T-cell (primary cell): ENCODE measurements around the gene POC1A. TPM values are rescaled to one million over a fixed set of nuclear protein-coding genes. Genes with fewer than 3 reads are reported as not detected.
A peak's percentile ranks its signal among the peaks of the same experiment; 100 is the strongest.

Source experiments
- ATAC-seq, 4 experiments: fragments of 200-7000 bp in 3 of 4; fragments of 150-1000 bp in 1 of 4; cut with Tn5 transposase; replicated peaks in 1 of 4; 1 replicate in 3 of 4; 2 replicates in 1 of 4; pipeline ENCODE4 v1.10.0; 2021; ENCODE audit warnings: moderate library complexity in 3 of 4, mild to moderate bottlenecking in 2 of 4, moderate number of reproducible peaks in 1 of 4
- CTCF ChIA-PET, 2 donors: fragments of 300-600 bp; sonication (Branson Sonifier 250); formaldehyde crosslinking; loops; one replicate each; lab custom pipeline; 2022; ENCODE audit warnings: antibody characterized with exemption in 2 of 2; lab: Charles Lee
- POLR2A ChIA-PET, 2 donors: fragments of 300-600 bp; sonication (Branson Sonifier 250); formaldehyde crosslinking; loops; one replicate each; lab custom pipeline; 2022; ENCODE audit warnings: antibody characterized with exemption in 2 of 2; lab: Charles Lee
- DNase-seq, 35 experiments: peaks; one replicate each; pipeline versions ENCODE4 v3.0.0 to v3.0.0-alpha.2; 2013 to 2023
- H3K27ac ChIP-seq: one replicate; pipeline ENCODE4 v1.5.1; 2013; ENCODE audit warnings: low read length
- H3K27me3 ChIP-seq, 2 experiments: replicated peaks in 1 of 2; 1 replicate in 1 of 2; 2 replicates in 1 of 2; pipeline versions ENCODE4 v1.6.1 to v1.7.0; 2013; ENCODE audit warnings: low read length in 1 of 2, mixed read lengths in 1 of 2; ENCODE audit not compliant: control insufficient read depth in 2 of 2, insufficient read depth in 2 of 2; ENCODE audit errors: extremely low read depth in 1 of 2
- H3K36me3 ChIP-seq, 2 donors: 1 replicate in 1 of 2; 2 replicates in 1 of 2; pipeline versions ENCODE4 v1.6.1 to v1.7.0; 2013; ENCODE audit warnings: low read length in 1 of 2; ENCODE audit not compliant: control insufficient read depth in 2 of 2, insufficient read depth in 1 of 2; ENCODE audit errors: extremely low read depth in 1 of 2
- H3K4me1 ChIP-seq, 2 experiments: 1 replicate in 1 of 2; 2 replicates in 1 of 2; pipeline versions ENCODE4 v1.6.1 to v1.7.0; 2013; ENCODE audit warnings: low read length in 2 of 2, mixed read lengths in 1 of 2; ENCODE audit not compliant: insufficient read depth in 2 of 2, control insufficient read depth in 1 of 2; ENCODE audit errors: extremely low read depth in 1 of 2
- H3K4me3 ChIP-seq, 2 donors: 1 replicate in 1 of 2; 2 replicates in 1 of 2; pipeline versions ENCODE4 v1.5.1 to v1.7.0; 2013; ENCODE audit warnings: mild to moderate bottlenecking in 2 of 2, low read length in 1 of 2, moderate library complexity in 1 of 2; ENCODE audit not compliant: control insufficient read depth in 1 of 2; ENCODE audit errors: extremely low read depth in 1 of 2
- H3K9me3 ChIP-seq: 2 replicates; pipeline ENCODE4 v1.7.0; 2013
- H3K27ac Mint-ChIP-seq, 2 donors: one replicate each; pipeline ENCODE4 v1.8.0; 2020 to 2021; ENCODE audit warnings: mild to moderate bottlenecking in 2 of 2, mixed read lengths in 2 of 2
- H3K27me3 Mint-ChIP-seq, 2 donors: one replicate each; pipeline ENCODE4 v1.8.0; 2021 to 2022; ENCODE audit warnings: mixed read lengths in 2 of 2
- H3K36me3 Mint-ChIP-seq: one replicate; pipeline ENCODE4 v1.8.0; 2021; ENCODE audit warnings: mixed read lengths
- H3K4me1 Mint-ChIP-seq, 3 donors: one replicate each; pipeline ENCODE4 v1.8.0; 2020 to 2022; ENCODE audit warnings: mixed read lengths in 3 of 3, mild to moderate bottlenecking in 1 of 3
- H3K4me3 Mint-ChIP-seq, 3 donors: one replicate each; pipeline ENCODE4 v1.8.0; 2020 to 2022; ENCODE audit warnings: mild to moderate bottlenecking in 3 of 3, mixed read lengths in 3 of 3, moderate library complexity in 3 of 3
- H3K9me3 Mint-ChIP-seq, 3 donors: one replicate each; pipeline ENCODE4 v1.8.0; 2020 to 2022; ENCODE audit warnings: mixed read lengths in 3 of 3
- WGBS: methylation state at CpG from one replicate; pipeline ENCODE4 v1.1.5; 2013; ENCODE audit warnings: missing lambda C conversion rate; ENCODE audit not compliant: insufficient coverage; 5-methylcytosine and 5-hydroxymethylcytosine counted together
- total RNA-seq, 35 experiments: library from RNA in 6 of 35; stranded (reverse) in 6 of 35; fragments of 120-200 nt in 1 of 35; gene quantifications; one replicate each; pipeline versions ENCODE4 v1.2.1 to v1.2.4 and lab custom pipeline; 2013 to 2026

POC1A gene
- total RNA-seq, 5 donors from 2014 or later (not counting 1 experiment from before 2014, with no cell fraction given), result 0.91 to 1.9 (median 1.7) TPM

DNA sequence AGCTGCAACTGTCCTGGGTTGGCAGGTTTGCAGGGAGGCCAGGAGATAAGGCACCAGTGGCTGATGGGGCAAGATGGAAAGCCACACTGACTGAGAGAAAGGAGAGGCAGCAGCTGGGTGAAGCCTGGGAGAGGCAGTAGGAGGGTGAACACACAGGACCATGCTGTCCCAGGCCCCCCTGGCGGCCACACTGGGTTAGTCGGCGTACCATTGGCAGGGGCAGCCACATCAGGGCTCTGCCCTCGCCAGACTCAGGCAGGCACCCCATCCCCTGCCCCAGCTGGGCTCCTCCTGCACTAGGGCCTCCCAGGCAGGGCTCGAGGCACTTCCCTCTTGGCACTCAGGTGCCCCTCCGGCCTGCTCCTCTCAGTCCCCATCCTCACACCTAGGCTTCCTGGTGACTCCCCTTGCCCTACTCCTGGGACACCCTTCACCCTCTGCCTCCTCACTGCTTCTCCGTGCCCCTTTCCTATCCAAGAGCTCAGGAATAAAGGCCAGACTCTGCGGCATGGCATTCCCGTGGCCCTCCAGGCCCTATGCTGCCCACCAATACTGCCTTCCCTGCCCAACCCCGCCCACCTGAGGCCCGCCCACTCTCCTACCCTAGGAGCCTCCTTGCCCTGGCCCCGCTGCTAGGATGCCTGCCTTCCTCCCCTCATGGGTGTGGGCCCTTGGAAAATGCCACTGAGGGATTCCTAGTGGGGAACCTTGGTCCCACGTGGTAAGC lies 69.1 kb downstream of the POC1A start:
- H3K27ac Mint-ChIP-seq, result no peak overlapping the region
- POLR2A ChIA-PET, result no interaction called here
- CTCF ChIA-PET, result no interaction called here

GRCh38 chr3:52084216-52084945 lies 69.8 kb downstream of the POC1A start:
- DNase-seq, result no peak
- H3K27me3 ChIP-seq, result no peaks in the 10 kb centered on the region
- peaks cover 21 to 26% (median 21%) of the 10 kb centered on the region in 3 donors for H3K4me1 Mint-ChIP-seq
- no peak overlapping the region for H3K27ac ChIP-seq
- no peaks in the 10 kb centered on the region for H3K36me3 Mint-ChIP-seq
- no peaks in the 10 kb centered on the region for H3K9me3 ChIP-seq
- no peak overlapping the region for H3K27ac Mint-ChIP-seq
- no peaks in the 10 kb centered on the region for H3K27me3 Mint-ChIP-seq
- H3K4me1 ChIP-seq, result peaks cover 2 to 26% of the 10 kb centered on the region in 2 experiments
- H3K4me3 ChIP-seq, result no peak overlapping the region
- POLR2A ChIA-PET, result no interaction called here
- CTCF ChIA-PET, result no interaction called here
- ATAC-seq, result no peak
- no peaks in the 10 kb centered on the region for H3K9me3 Mint-ChIP-seq
- no peak overlapping the region for H3K4me3 Mint-ChIP-seq
- WGBS, result 93% methylated on average over 6 of the region's 9 CpGs
- no peaks in the 10 kb centered on the region for H3K36me3 ChIP-seq

More for the DNA sequence above, 69.1 kb downstream of the POC1A start:
- H3K36me3 ChIP-seq, result no peaks in the 10 kb centered on the region
- Mint-ChIP-seq H3K4me3 (no peak overlapping the region), H3K4me1 (peaks cover 21 to 26% (median 21%) of the 10 kb centered on the region in 3 donors), H3K36me3 (no peaks in the 10 kb centered on the region), H3K9me3 (no peaks in the 10 kb centered on the region), H3K27me3 (no peaks in the 10 kb centered on the region)
- no peak for ATAC-seq
- H3K9me3 ChIP-seq, result no peaks in the 10 kb centered on the region
- 96% methylated on average over 11 of the region's 13 CpGs for WGBS
- peaks cover 2 to 26% of the 10 kb centered on the region in 2 experiments for H3K4me1 ChIP-seq
- DNase-seq, result no peak
- no peak overlapping the region for H3K4me3 ChIP-seq
- H3K27me3 ChIP-seq, result no peaks in the 10 kb centered on the region
- no peak overlapping the region for H3K27ac ChIP-seq

- no peaks in the 10 kb centered on the region for H3K27me3 Mint-ChIP-seq
- 97% methylated on average over 4 of the region's 5 CpGs for WGBS
- H3K4me1 ChIP-seq, result peaks cover 2 to 26% of the 10 kb centered on the region in 2 experiments
- H3K4me3 ChIP-seq, result no peak overlapping the region
- ChIA-PET CTCF (no interaction called here), POLR2A (no interaction called here)
- H3K27ac Mint-ChIP-seq, result peak overlapping the region in 1 of 2 donors; percentile 38
- no peak for ATAC-seq
- H3K9me3 Mint-ChIP-seq, result no peaks in the 10 kb centered on the region
- no peak overlapping the region for H3K4me3 Mint-ChIP-seq
- no peaks in the 10 kb centered on the region for H3K36me3 ChIP-seq
- H3K4me1 Mint-ChIP-seq, result peaks cover 21 to 26% (median 21%) of the 10 kb centered on the region in 3 donors
- H3K27me3 ChIP-seq, result no peaks in the 10 kb centered on the region
- H3K9me3 ChIP-seq, result no peaks in the 10 kb centered on the region
- no peaks in the 10 kb centered on the region for H3K36me3 Mint-ChIP-seq
- H3K27ac ChIP-seq, result no peak overlapping the region
- DNase-seq, result no peak
Observed at GRCh38 chr3:52083556-52084087, 70.6 kb downstream of the POC1A start.

- Histone ChIP-seq H3K27me3 (no peaks in the 10 kb centered on the region), H3K9me3 (no peaks in the 10 kb centered on the region), H3K4me1 (peaks cover 2 to 21% of the 10 kb centered on the region in 2 experiments), H3K36me3 (no peaks in the 10 kb centered on the region), H3K27ac (no peak overlapping the region), H3K4me3 (no peak overlapping the region)
- Mint-ChIP-seq H3K36me3 (no peaks in the 10 kb centered on the region), H3K27ac (no peak overlapping the region), H3K27me3 (no peaks in the 10 kb centered on the region), H3K4me1 (peaks cover 21 to 26% (median 21%) of the 10 kb centered on the region in 3 donors), H3K9me3 (no peaks in the 10 kb centered on the region), H3K4me3 (no peak overlapping the region)
- ChIA-PET CTCF (no interaction called here), POLR2A (no interaction called here)
- ATAC-seq (no peak), DNase-seq (no peak)
- WGBS, result 95% methylated on average over 4 of the region's 8 CpGs
Observed at GRCh38 chr3:52082951-52083350, 71.3 kb downstream of the POC1A start.

DNA sequence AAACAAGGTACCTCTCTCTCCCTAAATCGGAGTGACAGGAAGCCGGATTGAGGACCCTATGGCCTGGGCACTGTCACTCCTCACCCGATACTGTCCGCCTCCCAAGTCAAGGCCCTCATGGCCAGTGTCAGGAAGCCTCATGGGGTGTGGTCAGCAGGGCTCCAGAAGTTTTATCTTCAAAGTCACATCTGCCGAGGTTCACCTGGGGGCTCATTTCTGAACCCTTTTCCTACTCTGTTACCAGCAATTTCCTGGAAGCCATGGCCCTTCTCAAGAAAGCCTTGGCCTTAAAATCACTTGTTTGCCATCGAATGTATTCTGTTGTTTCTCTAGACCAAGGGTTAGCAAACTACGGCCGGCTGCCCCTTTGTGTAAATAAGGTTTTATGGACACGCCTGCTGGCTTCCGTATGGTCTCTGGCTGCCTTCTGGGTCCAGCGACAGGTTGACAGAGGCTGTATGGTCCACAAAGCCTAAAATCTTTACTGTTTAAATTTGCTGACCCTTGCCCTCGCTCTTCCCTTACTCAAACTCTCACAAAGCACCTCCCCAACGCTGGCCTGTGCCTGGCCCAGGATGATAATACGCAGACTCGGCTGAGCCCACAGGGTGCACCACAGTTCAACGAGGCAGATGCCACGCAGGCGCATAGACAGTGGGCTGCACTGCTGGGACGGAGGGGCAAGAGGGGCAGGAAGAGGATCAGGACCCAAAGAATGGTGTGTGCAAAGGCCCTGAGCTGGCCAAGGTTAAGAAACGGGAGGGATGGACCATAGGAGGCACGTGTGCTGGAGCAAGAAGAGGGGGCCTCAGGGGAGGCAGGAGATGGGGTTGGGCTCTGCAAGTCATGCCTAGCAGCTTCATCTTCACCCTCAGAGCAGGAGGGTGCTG lies 73.1 kb downstream of the POC1A start:
- Mint-ChIP-seq H3K27ac (no peak overlapping the region), H3K9me3 (no peaks in the 10 kb centered on the region), H3K27me3 (no peaks in the 10 kb centered on the region), H3K36me3 (no peaks in the 10 kb centered on the region), H3K4me3 (no peak overlapping the region), H3K4me1 (peaks cover 2 to 8% (median 6%) of the 10 kb centered on the region in 3 donors)
- Histone ChIP-seq H3K27me3 (no peaks in the 10 kb centered on the region), H3K27ac (no peak overlapping the region), H3K36me3 (no peaks in the 10 kb centered on the region), H3K4me1 (peaks cover under 1 to 8% of the 10 kb centered on the region in 2 experiments), H3K4me3 (no peak overlapping the region), H3K9me3 (no peaks in the 10 kb centered on the region)
- ChIA-PET CTCF (no interaction called here), POLR2A (no interaction called here)
- 96% methylated on average over 19 of the region's 21 CpGs for WGBS
- DNase-seq (no peak), ATAC-seq (no peak)

DNA sequence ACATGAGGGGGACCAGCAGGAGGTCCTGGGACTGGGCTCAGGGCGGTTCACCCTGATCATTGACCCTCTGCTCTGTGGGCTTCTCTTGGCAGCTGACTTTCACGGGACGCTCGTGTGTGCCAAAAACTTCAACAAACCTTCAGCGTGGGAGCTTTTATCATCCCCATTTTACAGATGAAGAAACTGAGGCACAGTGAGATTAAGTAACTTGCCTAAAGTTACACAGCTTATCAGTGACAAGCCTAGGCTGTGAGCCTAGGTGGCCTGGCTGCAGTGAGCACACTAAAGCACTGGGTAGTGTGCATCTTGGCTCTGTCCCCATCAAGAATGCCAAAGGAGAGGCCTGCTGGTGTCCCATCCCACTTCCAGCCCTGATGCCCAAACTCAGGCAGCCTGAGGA lies 74.3 kb downstream of the POC1A start:
- no peaks in the 10 kb centered on the region for H3K27me3 ChIP-seq
- WGBS, result 100% methylated on average over 1 of the region's 5 CpGs
- H3K36me3 Mint-ChIP-seq, result no peaks in the 10 kb centered on the region
- no peak for DNase-seq
- no peak overlapping the region for H3K4me3 ChIP-seq
- no peaks in the 10 kb centered on the region for H3K9me3 ChIP-seq
- no peaks in the 10 kb centered on the region for H3K4me1 ChIP-seq
- no peaks in the 10 kb centered on the region for H3K36me3 ChIP-seq
- H3K27ac ChIP-seq, result no peak overlapping the region
- H3K27me3 Mint-ChIP-seq, result no peaks in the 10 kb centered on the region
- ChIA-PET CTCF (no interaction called here), POLR2A (no interaction called here)
- H3K9me3 Mint-ChIP-seq, result no peaks in the 10 kb centered on the region
- H3K4me3 Mint-ChIP-seq, result no peak overlapping the region
- no peak overlapping the region for H3K27ac Mint-ChIP-seq
- H3K4me1 Mint-ChIP-seq, result peaks cover 0 to 3% (median 0%) of the 10 kb centered on the region in 3 donors
- ATAC-seq, result no peak
